HepG2 (cell line): ENCODE measurements around the gene ADCY5.

Source experiments
- ASH2L ChIP-seq: fragments of 300-600, 200-600 bp; sonication (generic); IDR thresholded peaks from 2 replicates; pipeline ENCODE4 v1.7.0; 2017; ENCODE audit warnings: low read depth, mild to moderate bottlenecking, moderate library complexity, mixed read lengths, low read length; ENCODE audit not compliant: insufficient read length
- MAZ ChIP-seq, 2 experiments: sonication (generic) in 1 of 2; formaldehyde crosslinking in 1 of 2; IDR thresholded peaks; 2 replicates each; pipeline versions ENCODE4 v1.5.0 to v1.6.1; 2012 to 2020; ENCODE audit warnings: low read depth in 2 of 2, mild to moderate bottlenecking in 2 of 2, borderline replicate concordance in 1 of 2, improper control_type of control experiment in 1 of 2, low read length in 1 of 2, missing genetic modification reagents in 1 of 2, moderate library complexity in 1 of 2
- MZF1 ChIP-seq: sonication (generic); formaldehyde crosslinking; IDR thresholded peaks from 2 replicates; pipeline ENCODE4 v1.8.1; 2023; ENCODE audit warnings: mild to moderate bottlenecking, missing genetic modification reagents, borderline replicate concordance
- NPAS2 ChIP-seq: sonication (generic); formaldehyde crosslinking; IDR thresholded peaks from 2 replicates; pipeline ENCODE4 v1.8.0; 2022; ENCODE audit warnings: mild to moderate bottlenecking, missing genetic modification reagents, borderline replicate concordance
- RAD51 ChIP-seq: fragments of 450-650 bp; IDR thresholded peaks from 2 replicates; pipeline ENCODE4 v1.6.1; 2016; ENCODE audit warnings: borderline replicate concordance
- SAFB2 ChIP-seq: sonication (generic); formaldehyde crosslinking; IDR thresholded peaks from 2 replicates; pipeline ENCODE4 v1.5.1; 2020; ENCODE audit warnings: missing genetic modification reagents, low read depth, mild to moderate bottlenecking, borderline replicate concordance
- TARDBP ChIP-seq: sonication (generic); formaldehyde crosslinking; IDR thresholded peaks from 2 replicates; pipeline ENCODE4 v1.8.0; 2022; ENCODE audit warnings: mild to moderate bottlenecking, missing genetic modification reagents
- ZBTB3 ChIP-seq: sonication (generic); formaldehyde crosslinking; IDR thresholded peaks from 2 replicates; pipeline ENCODE4 v1.4.0; 2020; ENCODE audit warnings: low read depth, mild to moderate bottlenecking, moderate library complexity, missing genetic modification reagents, borderline replicate concordance
- ZC3H4 ChIP-seq: sonication (generic); formaldehyde crosslinking; IDR thresholded peaks from 2 replicates; pipeline ENCODE4 v1.4.0; 2020; ENCODE audit warnings: missing genetic modification reagents, borderline replicate concordance
- ZFX ChIP-seq: sonication (generic); formaldehyde crosslinking; IDR thresholded peaks from 2 replicates; pipeline ENCODE4 v1.4.0; 2020; ENCODE audit warnings: mild to moderate bottlenecking, low read depth, missing genetic modification reagents, moderate library complexity
- ZNF264 ChIP-seq: sonication (generic); formaldehyde crosslinking; IDR thresholded peaks from 2 replicates; pipeline ENCODE4 v1.4.0; 2020; ENCODE audit warnings: missing genetic modification reagents
- ZNF777 ChIP-seq: sonication (generic); formaldehyde crosslinking; IDR thresholded peaks from 2 replicates; pipeline ENCODE4 v1.4.0; 2020; ENCODE audit warnings: missing genetic modification reagents
- ZNF850 ChIP-seq: sonication (generic); formaldehyde crosslinking; conservative IDR thresholded peaks from 2 replicates; pipeline ENCODE4 v1.9.0; 2021; ENCODE audit warnings: mild to moderate bottlenecking, missing genetic modification reagents
- TF ChIP-seq, protein P1 (sequence below): sonication (generic); formaldehyde crosslinking; IDR thresholded peaks from 2 replicates; pipeline ENCODE4 v1.9.0; 2021; ENCODE audit warnings: missing genetic modification reagents, mild to moderate bottlenecking, borderline replicate concordance

- TF ChIP-seq ZBTB3 (CRISPR knock-in tag) (no peak), ZNF777 (CRISPR knock-in tag) (no peak), ASH2L (no peak), ZFX (CRISPR knock-in tag) (no peak), NPAS2 (CRISPR knock-in tag) (no peak), ZC3H4 (CRISPR knock-in tag) (no peak), MZF1 (CRISPR knock-in tag) (no peak), TARDBP (CRISPR knock-in tag) (no peak), RAD51 (no peak), ZNF850 (no peak), SAFB2 (no peak), ZNF264 (CRISPR knock-in tag) (no peak), MAZ (IDR thresholded peaks at IDR 0.05; ENCODE audit: borderline replicate concordance, low read depth, low read length) (no peak), MAZ (CRISPR knock-in tag; IDR thresholded peaks at IDR 0.05; ENCODE audit: low read depth) (no peak)
- TF ChIP-seq, protein P1, sequence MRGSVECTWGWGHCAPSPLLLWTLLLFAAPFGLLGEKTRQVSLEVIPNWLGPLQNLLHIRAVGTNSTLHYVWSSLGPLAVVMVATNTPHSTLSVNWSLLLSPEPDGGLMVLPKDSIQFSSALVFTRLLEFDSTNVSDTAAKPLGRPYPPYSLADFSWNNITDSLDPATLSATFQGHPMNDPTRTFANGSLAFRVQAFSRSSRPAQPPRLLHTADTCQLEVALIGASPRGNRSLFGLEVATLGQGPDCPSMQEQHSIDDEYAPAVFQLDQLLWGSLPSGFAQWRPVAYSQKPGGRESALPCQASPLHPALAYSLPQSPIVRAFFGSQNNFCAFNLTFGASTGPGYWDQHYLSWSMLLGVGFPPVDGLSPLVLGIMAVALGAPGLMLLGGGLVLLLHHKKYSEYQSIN: no peak
These were observed 64.6 kb downstream of the ADCY5 start for GRCh38 chr3:123384256-123384655.
